Activated CD8-positive, alpha-beta memory T cell treated with anti-CD3 and anti-CD28 coated beads for 36 hours (primary cell): Measurements from ENCODE around the gene ZFP69. TPM values are rescaled to one million over a fixed set of nuclear protein-coding genes. Genes with fewer than 3 reads are reported as not detected.

Experiments used
- CTCF ChIA-PET: fragments of 350-600 bp; sonication (Branson Sonifier 250); formaldehyde crosslinking; loops from one replicate; lab custom pipeline; 2021; ENCODE audit warnings: antibody characterized with exemption; lab: Charles Lee
- POLR2A ChIA-PET: fragments of 350-600 bp; sonication (Branson Sonifier 250); formaldehyde crosslinking; loops from one replicate; lab custom pipeline; 2021; ENCODE audit warnings: antibody characterized with exemption; lab: Charles Lee
- total RNA-seq, 2 experiments: library from RNA; stranded (reverse); gene quantifications; one replicate each; pipeline ENCODE4 v1.2.3, GENCODE V29; 2021

The ZFP69 gene
- 1 to 10 TPM; 3.0 to 3.5 TPM for total RNA-seq

- ChIA-PET POLR2A (interaction anchor here (0.5 to 1.4 kb wide), 3 partner anchors 17 to 38 kb away, joined by 3 to 6 read pairs (median 4); partner anchors contain the start of gene ZFP69B), CTCF (interaction anchor here (1.4 kb wide), 1 partner anchor 55 kb away, joined by 10 read pairs; the partner anchor contains the start of gene ZNF684)
Measured at GRCh38 chr1:40476924-40477677, at the start of gene ZFP69. Gene ZFP69, plus strand, starts transcription at chr1:40477290. Its CDS starts 2,072 bp downstream, at chr1:40479362.

- CTCF ChIA-PET: no interaction called here
- POLR2A ChIA-PET: no interaction called here
Measured at GRCh38 chr1:40431385-40431784, 45.7 kb upstream of the ZFP69 start.

GRCh38 chr1:40432644-40433390, 44.3 kb upstream of the ZFP69 start:
- ChIA-PET CTCF (no interaction called here), POLR2A (no interaction called here)

GRCh38 chr1:40435471-40435870, 41.6 kb upstream of the ZFP69 start:
- ChIA-PET POLR2A (no interaction called here), CTCF (interaction anchor here (0.6 to 1.1 kb wide), 2 partner anchors 11 to 71 kb away, joined by 3 read pairs; no protein-coding TSS in a partner anchor)

- CTCF ChIA-PET: interaction anchor here (1.1 kb wide), 1 partner anchor 11 kb away, joined by 3 read pairs; no protein-coding TSS in a partner anchor
Measured at GRCh38 chr1:40435876-40436275, 41.2 kb upstream of the ZFP69 start.

GRCh38 chr1:40438391-40439015, 38.6 kb upstream of the ZFP69 start:
- ChIA-PET POLR2A (no interaction called here), CTCF (interaction anchor here (1.0 to 1.6 kb wide), 5 partner anchors 12 to 100 kb away, joined by 3 to 5 read pairs (median 5); partner anchors contain the start of gene ZFP69B)

More at GRCh38 chr1:40435876-40436275, 41.2 kb upstream of the ZFP69 start:
- POLR2A ChIA-PET: no interaction called here

GRCh38 chr1:40439247-40439646, 37.8 kb upstream of the ZFP69 start:
- CTCF ChIA-PET: interaction anchor here (1.4 to 1.5 kb wide), 2 partner anchors 11 to 101 kb away, joined by 5 read pairs; partner anchors contain the start of gene ZFP69B
- POLR2A ChIA-PET: no interaction called here

GRCh38 chr1:40449684-40450494, 27.2 kb upstream of the ZFP69 start, which contains the start of gene ZFP69B:
Gene ZFP69B, plus strand, starts transcription at chr1:40450476. Its CDS starts 486 bp downstream, at chr1:40450962.
- ChIA-PET POLR2A (interaction anchor here (0.7 to 1.9 kb wide), 9 partner anchors 28 to 242 kb away, joined by 3 to 10 read pairs (median 4); partner anchors contain the start of genes EXO5, NFYC and ZFP69), CTCF (interaction anchor here (0.6 to 1.6 kb wide), 8 partner anchors 11 to 115 kb away, joined by 3 to 7 read pairs (median 4); partner anchors contain the start of gene EXO5)

GRCh38 chr1:40450495-40451237, 26.4 kb upstream of the ZFP69 start:
- CTCF ChIA-PET: interaction anchor here (0.6 to 1.6 kb wide), 9 partner anchors 12 to 407 kb away, joined by 3 to 7 read pairs (median 4); partner anchors contain the start of gene EXO5
- POLR2A ChIA-PET: interaction anchor here (0.6 to 1.9 kb wide), 12 partner anchors 27 to 359 kb away, joined by 3 to 10 read pairs (median 4); partner anchors contain the start of genes EXO5, NFYC and ZFP69

GRCh38 chr1:40451238-40451585, 25.9 kb upstream of the ZFP69 start:
- ChIA-PET CTCF (interaction anchor here (1.3 to 1.5 kb wide), 2 partner anchors 46 to 90 kb away, joined by 3 to 4 read pairs; no protein-coding TSS in a partner anchor), POLR2A (interaction anchor here (0.6 to 1.9 kb wide), 5 partner anchors 58 to 358 kb away, joined by 3 to 10 read pairs (median 4); no protein-coding TSS in a partner anchor)

GRCh38 chr1:40454873-40455272, 22.2 kb upstream of the ZFP69 start:
- CTCF ChIA-PET: no interaction called here
- POLR2A ChIA-PET: no interaction called here

GRCh38 chr1:40462956-40463590, 14.0 kb upstream of the ZFP69 start:
- CTCF ChIA-PET: no interaction called here

GRCh38 chr1:40469327-40469726, 7.8 kb upstream of the ZFP69 start:
- ChIA-PET POLR2A (no interaction called here), CTCF (no interaction called here)

More at GRCh38 chr1:40462956-40463590, 14.0 kb upstream of the ZFP69 start:
- POLR2A ChIA-PET: no interaction called here

GRCh38 chr1:40475268-40475667, 1.8 kb upstream of the ZFP69 start:
- ChIA-PET POLR2A (no interaction called here), CTCF (no interaction called here)

GRCh38 chr1:40477678-40478053, 576 bp downstream of the ZFP69 start:
- CTCF ChIA-PET: interaction anchor here (1.4 kb wide), 1 partner anchor 55 kb away, joined by 10 read pairs; the partner anchor contains the start of gene ZNF684
- POLR2A ChIA-PET: interaction anchor here (0.6 to 1.4 kb wide), 2 partner anchors 27 to 254 kb away, joined by 4 read pairs; partner anchors contain the start of gene ZFP69B

- ChIA-PET POLR2A (interaction anchor here (0.6 to 1.4 kb wide), 2 partner anchors 28 to 254 kb away, joined by 4 read pairs; partner anchors contain the start of gene ZFP69B), CTCF (interaction anchor here (0.6 to 1.4 kb wide), 2 partner anchors 54 to 872 kb away, joined by 3 to 10 read pairs; partner anchors contain the start of gene ZNF684)
Measured at GRCh38 chr1:40478276-40478675, 1.2 kb downstream of the ZFP69 start.
